Measurements from ENCODE around the gene PPP6R1.

The PPP6R1 gene

GRCh38 chr19:55245236-55245904 lies 13.4 kb downstream of the PPP6R1 start:
- Histone ChIP-seq H3K9ac (ENCODE audit: low read length) (no peak overlapping the region), H3K27me3 (ENCODE audit: control insufficient read depth, insufficient read depth, low read length) (no peaks in the 10 kb centered on the region), H3K9me3 (ENCODE audit: control insufficient read depth, low read depth, low read length) (no peaks in the 10 kb centered on the region), H3K36me3 (ENCODE audit: control insufficient read depth, low read depth, low read length) (peaks cover 39% of the 10 kb centered on the region), H3K4me3 (ENCODE audit: low read length) (no peak overlapping the region), H3K4me1 (ENCODE audit: control insufficient read depth, low read depth, low read length) (no peaks in the 10 kb centered on the region), H3K27ac (ENCODE audit: low read length) (no peak overlapping the region)

GRCh38 chr19:55244004-55244680 lies 14.7 kb downstream of the PPP6R1 start:
- Histone ChIP-seq H3K36me3 (ENCODE audit: control insufficient read depth, low read depth, low read length) (peaks cover 48% of the 10 kb centered on the region), H3K27me3 (ENCODE audit: control insufficient read depth, insufficient read depth, low read length) (no peaks in the 10 kb centered on the region), H3K4me3 (ENCODE audit: low read length) (no peak overlapping the region), H3K9me3 (ENCODE audit: control insufficient read depth, low read depth, low read length) (no peaks in the 10 kb centered on the region), H3K9ac (ENCODE audit: low read length) (no peak overlapping the region), H3K4me1 (ENCODE audit: control insufficient read depth, low read depth, low read length) (no peaks in the 10 kb centered on the region), H3K27ac (ENCODE audit: low read length) (no peak overlapping the region)

- Histone ChIP-seq H3K27ac (ENCODE audit: low read length) (no peak overlapping the region), H3K27me3 (ENCODE audit: control insufficient read depth, insufficient read depth, low read length) (no peaks in the 10 kb centered on the region), H3K9me3 (ENCODE audit: control insufficient read depth, low read depth, low read length) (no peaks in the 10 kb centered on the region), H3K4me3 (ENCODE audit: low read length) (no peak overlapping the region), H3K36me3 (ENCODE audit: control insufficient read depth, low read depth, low read length) (peaks cover 63% of the 10 kb centered on the region), H3K9ac (ENCODE audit: low read length) (no peak overlapping the region), H3K4me1 (ENCODE audit: control insufficient read depth, low read depth, low read length) (no peaks in the 10 kb centered on the region)
Measured at GRCh38 chr19:55242517-55242916, 16.3 kb downstream of the PPP6R1 start.

GRCh38 chr19:55241935-55242464 lies 16.8 kb downstream of the PPP6R1 start:
- Histone ChIP-seq H3K27me3 (ENCODE audit: control insufficient read depth, insufficient read depth, low read length) (no peaks in the 10 kb centered on the region), H3K9ac (ENCODE audit: low read length) (no peak overlapping the region), H3K4me1 (ENCODE audit: control insufficient read depth, low read depth, low read length) (no peaks in the 10 kb centered on the region), H3K27ac (ENCODE audit: low read length) (no peak overlapping the region), H3K36me3 (ENCODE audit: control insufficient read depth, low read depth, low read length) (peaks cover 69% of the 10 kb centered on the region), H3K9me3 (ENCODE audit: control insufficient read depth, low read depth, low read length) (no peaks in the 10 kb centered on the region), H3K4me3 (ENCODE audit: low read length) (no peak overlapping the region)

GRCh38 chr19:55241143-55241934 lies 17.5 kb downstream of the PPP6R1 start:
- Histone ChIP-seq H3K36me3 (ENCODE audit: control insufficient read depth, low read depth, low read length) (peaks cover 69% of the 10 kb centered on the region), H3K27ac (ENCODE audit: low read length) (no peak overlapping the region), H3K4me3 (ENCODE audit: low read length) (no peak overlapping the region), H3K27me3 (ENCODE audit: control insufficient read depth, insufficient read depth, low read length) (no peaks in the 10 kb centered on the region), H3K9ac (ENCODE audit: low read length) (no peak overlapping the region), H3K4me1 (ENCODE audit: control insufficient read depth, low read depth, low read length) (no peaks in the 10 kb centered on the region), H3K9me3 (ENCODE audit: control insufficient read depth, low read depth, low read length) (no peaks in the 10 kb centered on the region)

GRCh38 chr19:55240713-55241020 lies 18.1 kb downstream of the PPP6R1 start:
- Histone ChIP-seq H3K9me3 (ENCODE audit: control insufficient read depth, low read depth, low read length) (no peaks in the 10 kb centered on the region), H3K27ac (ENCODE audit: low read length) (no peak overlapping the region), H3K9ac (ENCODE audit: low read length) (no peak overlapping the region), H3K4me1 (ENCODE audit: control insufficient read depth, low read depth, low read length) (no peaks in the 10 kb centered on the region), H3K27me3 (ENCODE audit: control insufficient read depth, insufficient read depth, low read length) (no peaks in the 10 kb centered on the region), H3K4me3 (ENCODE audit: low read length) (no peak overlapping the region), H3K36me3 (ENCODE audit: control insufficient read depth, low read depth, low read length) (peaks cover 71% of the 10 kb centered on the region)

GRCh38 chr19:55239004-55239403 lies 19.8 kb downstream of the PPP6R1 start:
- Histone ChIP-seq H3K36me3 (ENCODE audit: control insufficient read depth, low read depth, low read length) (peaks cover 66% of the 10 kb centered on the region), H3K9ac (ENCODE audit: low read length) (no peak overlapping the region), H3K27me3 (ENCODE audit: control insufficient read depth, insufficient read depth, low read length) (no peaks in the 10 kb centered on the region), H3K4me1 (ENCODE audit: control insufficient read depth, low read depth, low read length) (no peaks in the 10 kb centered on the region), H3K4me3 (ENCODE audit: low read length) (no peak overlapping the region), H3K27ac (ENCODE audit: low read length) (no peak overlapping the region), H3K9me3 (ENCODE audit: control insufficient read depth, low read depth, low read length) (no peaks in the 10 kb centered on the region)

- Histone ChIP-seq H3K4me3 (ENCODE audit: low read length) (no peak overlapping the region), H3K4me1 (ENCODE audit: control insufficient read depth, low read depth, low read length) (no peaks in the 10 kb centered on the region), H3K9ac (ENCODE audit: low read length) (no peak overlapping the region), H3K27me3 (ENCODE audit: control insufficient read depth, insufficient read depth, low read length) (no peaks in the 10 kb centered on the region), H3K9me3 (ENCODE audit: control insufficient read depth, low read depth, low read length) (no peaks in the 10 kb centered on the region), H3K27ac (ENCODE audit: low read length) (no peak overlapping the region), H3K36me3 (ENCODE audit: control insufficient read depth, low read depth, low read length) (peaks cover 59% of the 10 kb centered on the region)
Measured at GRCh38 chr19:55238030-55238429, 20.8 kb downstream of the PPP6R1 start.

GRCh38 chr19:55232986-55233385 lies 25.8 kb downstream of the PPP6R1 start:
- Histone ChIP-seq H3K27me3 (ENCODE audit: control insufficient read depth, insufficient read depth, low read length) (no peaks in the 10 kb centered on the region), H3K4me3 (ENCODE audit: low read length) (no peak overlapping the region), H3K9ac (ENCODE audit: low read length) (no peak overlapping the region), H3K36me3 (ENCODE audit: control insufficient read depth, low read depth, low read length) (peaks cover 41% of the 10 kb centered on the region), H3K4me1 (ENCODE audit: control insufficient read depth, low read depth, low read length) (no peaks in the 10 kb centered on the region), H3K9me3 (ENCODE audit: control insufficient read depth, low read depth, low read length) (no peaks in the 10 kb centered on the region), H3K27ac (ENCODE audit: low read length) (no peak overlapping the region)

GRCh38 chr19:55232286-55232602 lies 26.6 kb downstream of the PPP6R1 start:
- Histone ChIP-seq H3K9ac (ENCODE audit: low read length) (no peak overlapping the region), H3K9me3 (ENCODE audit: control insufficient read depth, low read depth, low read length) (no peaks in the 10 kb centered on the region), H3K27ac (ENCODE audit: low read length) (no peak overlapping the region), H3K4me1 (ENCODE audit: control insufficient read depth, low read depth, low read length) (no peaks in the 10 kb centered on the region), H3K27me3 (ENCODE audit: control insufficient read depth, insufficient read depth, low read length) (no peaks in the 10 kb centered on the region), H3K36me3 (ENCODE audit: control insufficient read depth, low read depth, low read length) (peaks cover 34% of the 10 kb centered on the region), H3K4me3 (ENCODE audit: low read length) (no peak overlapping the region)

GRCh38 chr19:55231391-55232285 lies 27.2 kb downstream of the PPP6R1 start:
- H3K4me3 ChIP-seq (ENCODE audit: low read length), result no peak overlapping the region
- H3K27me3 ChIP-seq (ENCODE audit: control insufficient read depth, insufficient read depth, low read length), result no peaks in the 10 kb centered on the region
- H3K9ac ChIP-seq (ENCODE audit: low read length), result no peak overlapping the region
- H3K27ac ChIP-seq (ENCODE audit: low read length), result no peak overlapping the region
- H3K36me3 ChIP-seq (ENCODE audit: control insufficient read depth, low read depth, low read length), result peaks cover 28% of the 10 kb centered on the region
- H3K4me1 ChIP-seq (ENCODE audit: control insufficient read depth, low read depth, low read length), result no peaks in the 10 kb centered on the region
- no peaks in the 10 kb centered on the region for H3K9me3 ChIP-seq (ENCODE audit: control insufficient read depth, low read depth, low read length)

Data from iPS-18a (cell line).